ENCODE data around the gene SEPHS1. TPM values are rescaled to one million over a fixed set of nuclear protein-coding genes. Genes with fewer than 3 reads are reported as not detected.

The SEPHS1 gene
- total and polyA plus RNA-seq, 2 of the 8 experiments (the other 6 are each of a cell fraction or from before 2014, with no cell fraction given): 270 to 683 TPM

GRCh38 chr10:13347043-13347499 lies 1.0 kb downstream of the SEPHS1 start (continued):
- TF ChIP-seq, protein P1, sequence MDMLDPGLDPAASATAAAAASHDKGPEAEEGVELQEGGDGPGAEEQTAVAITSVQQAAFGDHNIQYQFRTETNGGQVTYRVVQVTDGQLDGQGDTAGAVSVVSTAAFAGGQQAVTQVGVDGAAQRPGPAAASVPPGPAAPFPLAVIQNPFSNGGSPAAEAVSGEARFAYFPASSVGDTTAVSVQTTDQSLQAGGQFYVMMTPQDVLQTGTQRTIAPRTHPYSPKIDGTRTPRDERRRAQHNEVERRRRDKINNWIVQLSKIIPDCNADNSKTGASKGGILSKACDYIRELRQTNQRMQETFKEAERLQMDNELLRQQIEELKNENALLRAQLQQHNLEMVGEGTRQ (IDR thresholded peaks at IDR 0.05; ENCODE audit: low read length): no peak
- no peak for TF ChIP-seq BACH1 (IDR thresholded peaks at IDR 0.05; ENCODE audit: low read length)
- TF ChIP-seq PHF8 (conservative IDR thresholded peaks at IDR 0.05; ENCODE audit: low read depth, low read length): peak; percentile 29; the same call in 1 of the 2 replicates
- TF ChIP-seq TAF1 (IDR thresholded peaks at IDR 0.05; ENCODE audit: low read depth, low read length): peak; percentile 56
- TF ChIP-seq CEBPB (IDR thresholded peaks at IDR 0.05; ENCODE audit: low read depth, low read length): no peak

Data from H1 (cell line).